ACHN (cell line): ENCODE data around the gene SIK3.

ENCODE experiments used
- DNase-seq: peaks from one replicate; pipeline ENCODE4 v3.0.0-alpha.2; 2015
- in situ Hi-C: cut with HindIII; loops from 2 replicates; pipeline ENCODE4 v1.10.0; 2017; ENCODE audit warnings: low sequenced_read_pairs, low pct_ligation_motif_present, low pct_unique_long_range_greater_than_20kb

Gene SIK3

GRCh38 chr11:116958246-116958645, 140.0 kb downstream of the SIK3 start:
- in situ Hi-C loops: no loop called here
- DNase-seq: no peak

DNA sequence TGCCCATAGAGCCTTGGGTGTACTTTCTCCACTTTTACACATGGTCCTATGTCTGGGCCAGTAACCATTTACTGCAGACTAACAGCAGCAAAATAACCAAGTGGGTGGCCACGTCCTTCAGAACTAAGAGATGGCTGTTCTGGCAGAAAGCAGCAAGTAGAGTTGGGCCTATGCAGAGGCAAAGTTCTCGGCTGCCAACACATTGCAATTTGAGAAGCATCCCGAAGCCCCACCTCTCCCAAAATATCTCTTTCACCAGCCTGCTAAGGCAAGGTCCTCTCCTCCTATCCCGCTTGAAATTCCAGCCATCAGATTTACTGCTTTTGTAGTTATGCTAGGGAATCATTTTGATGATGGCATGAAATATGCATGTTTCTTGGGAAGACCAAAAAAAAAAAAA, 142.3 kb downstream of the SIK3 start:
- DNase-seq: no peak

GRCh38 chr11:116955548-116955947, 142.7 kb downstream of the SIK3 start:
- no peak for DNase-seq
- in situ Hi-C loops: no loop called here

More for the DNA sequence above, 142.3 kb downstream of the SIK3 start:
- in situ Hi-C loops: no loop called here

- in situ Hi-C loops: no loop called here
- no peak for DNase-seq
Observed at GRCh38 chr11:116953530-116954285, 144.5 kb downstream of the SIK3 start.

DNA sequence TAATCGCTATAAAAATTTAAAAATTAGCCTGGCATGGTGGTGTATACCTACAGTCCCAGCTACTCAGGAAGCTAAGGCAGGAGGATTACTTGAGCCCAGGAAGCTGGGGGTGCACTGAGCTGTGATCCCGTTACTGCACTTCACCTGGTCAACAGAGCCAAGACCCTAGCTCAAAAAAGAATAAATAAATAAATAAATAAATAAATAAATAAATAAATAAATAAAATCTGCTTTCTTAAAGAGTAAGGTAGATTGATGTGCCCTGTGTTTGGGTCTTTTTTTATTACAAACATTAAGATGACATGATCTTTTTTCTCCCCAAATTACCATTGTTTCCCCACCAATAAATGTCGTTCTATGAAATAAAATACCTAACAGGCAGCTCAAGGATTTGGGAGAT, 146.5 kb downstream of the SIK3 start:
- DNase-seq: no peak
- in situ Hi-C loops: no loop called here

GRCh38 chr11:116950210-116950609, 148.0 kb downstream of the SIK3 start:
- DNase-seq: no peak
- in situ Hi-C loops: no loop called here

- DNase-seq: no peak
- in situ Hi-C loops: no loop called here
Observed at GRCh38 chr11:116948391-116948790, 149.8 kb downstream of the SIK3 start.

GRCh38 chr11:116946414-116946813, 151.8 kb downstream of the SIK3 start:
- in situ Hi-C loops: no loop called here

DNA sequence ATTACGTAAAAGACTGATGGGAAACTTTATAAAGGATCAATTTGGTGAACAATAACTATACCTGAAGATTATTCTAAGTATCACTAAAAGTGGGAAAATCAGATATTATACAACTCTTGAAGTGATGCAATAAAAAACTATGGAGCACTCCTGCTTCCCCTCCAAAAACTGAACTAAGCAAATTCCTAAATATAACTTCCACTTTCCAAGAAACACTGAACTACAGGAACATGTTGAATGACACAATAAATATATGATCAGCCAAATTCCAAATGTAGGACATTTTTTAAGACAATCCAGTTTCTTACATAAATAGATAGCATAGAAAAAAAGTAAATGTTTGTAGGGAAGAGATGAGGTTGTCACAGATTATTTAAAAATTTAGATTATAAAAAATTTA, 158.7 kb downstream of the SIK3 start:
- DNase-seq: no peak
- in situ Hi-C loops: no loop called here

More at GRCh38 chr11:116946414-116946813, 151.8 kb downstream of the SIK3 start:
- no peak for DNase-seq

GRCh38 chr11:116938471-116939070, 159.7 kb downstream of the SIK3 start:
- no peak for DNase-seq
- in situ Hi-C loops: no loop called here

DNA sequence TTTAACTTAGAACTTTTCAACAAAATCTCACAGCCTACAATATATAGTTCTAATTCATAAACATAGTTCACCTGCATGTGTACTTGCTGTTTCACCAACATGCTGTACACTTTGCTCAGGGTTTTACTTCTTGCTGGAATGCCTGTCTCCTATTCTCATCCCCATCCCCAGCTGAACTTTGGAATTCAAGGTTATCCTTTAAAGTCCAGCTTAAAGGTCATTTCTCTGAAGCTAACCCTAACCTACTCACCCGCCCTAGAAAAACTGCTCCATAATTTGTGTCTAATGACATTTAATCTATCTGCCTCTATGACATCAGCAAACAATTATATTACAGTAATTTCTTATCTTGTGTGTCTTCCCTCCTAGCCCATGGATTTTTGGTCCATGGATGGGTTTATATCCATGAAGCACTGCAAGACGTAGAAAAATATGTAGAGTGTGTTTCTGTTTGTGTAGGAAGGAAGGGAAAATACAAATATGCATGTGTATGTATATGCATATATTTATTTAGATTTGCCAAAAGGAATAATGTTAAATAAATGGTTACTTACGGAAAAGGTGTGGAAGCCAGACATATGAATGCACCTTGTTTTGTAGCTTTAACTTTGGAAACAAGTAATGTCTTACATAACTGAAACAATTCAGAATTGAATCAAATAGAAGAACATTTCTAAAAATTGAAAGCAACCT, 161.3 kb downstream of the SIK3 start:
- in situ Hi-C loops: no loop called here

DNA sequence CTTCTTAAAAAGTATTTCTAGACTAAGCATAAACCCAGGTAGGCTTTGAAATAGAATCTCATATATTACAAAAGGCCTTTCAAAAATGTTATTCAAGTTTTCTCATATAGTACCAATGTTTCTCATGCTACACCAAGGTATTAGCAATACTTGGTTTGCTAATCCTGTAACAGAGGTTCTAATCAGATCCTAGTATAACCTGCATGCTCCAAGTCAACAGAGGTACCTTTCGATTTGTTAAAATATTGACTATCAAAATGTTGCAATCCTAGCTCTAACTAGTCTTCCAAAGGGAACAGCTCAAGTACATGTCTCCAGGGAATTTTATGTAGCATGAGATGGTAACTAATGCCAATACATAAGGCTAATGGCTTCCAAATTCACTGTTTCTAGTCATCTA, 162.7 kb downstream of the SIK3 start:
- no peak for DNase-seq
- in situ Hi-C loops: no loop called here

More for the DNA sequence above, 161.3 kb downstream of the SIK3 start:
- no peak for DNase-seq

DNA sequence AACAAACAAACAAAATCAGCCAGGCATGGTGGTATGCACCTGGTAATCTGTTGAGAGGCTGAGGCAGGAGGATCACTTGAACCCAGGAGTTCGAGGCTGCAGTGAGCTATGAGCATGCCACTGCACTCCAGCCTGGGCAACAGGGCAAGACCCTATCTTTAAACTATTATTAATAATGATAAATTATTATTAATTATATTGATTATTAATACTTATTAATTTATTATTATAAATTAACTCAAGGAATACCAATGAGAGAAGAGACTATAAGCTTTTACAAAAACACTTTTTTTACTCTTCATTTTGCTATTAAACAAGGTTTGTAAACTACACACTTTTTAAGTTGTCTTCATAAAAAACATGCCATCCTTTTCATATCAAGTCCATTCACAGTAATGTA, 163.1 kb downstream of the SIK3 start:
- DNase-seq: no peak
- in situ Hi-C loops: no loop called here

DNA sequence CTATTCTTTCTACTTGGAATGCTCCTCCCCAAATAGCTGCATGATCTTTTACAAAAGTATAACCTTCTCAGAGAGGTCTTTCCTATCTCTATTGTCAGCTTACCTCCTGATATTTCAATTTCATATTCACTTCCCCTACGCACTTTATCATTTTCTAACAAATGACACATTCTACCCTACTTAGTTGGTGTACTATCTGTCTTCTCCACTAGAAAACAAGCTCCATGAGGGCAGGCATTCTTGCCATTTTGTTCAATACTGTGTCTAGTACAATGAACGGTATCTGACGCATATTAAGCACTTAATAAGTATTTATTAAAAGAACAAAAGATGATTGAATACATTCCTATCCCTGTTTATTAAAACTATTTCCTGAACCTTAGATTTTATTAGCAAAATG, 164.3 kb downstream of the SIK3 start:
- DNase-seq: no peak
- in situ Hi-C loops: no loop called here

- in situ Hi-C loops: no loop called here
- DNase-seq: no peak
Observed at GRCh38 chr11:116932181-116932580, 166.0 kb downstream of the SIK3 start.

DNA sequence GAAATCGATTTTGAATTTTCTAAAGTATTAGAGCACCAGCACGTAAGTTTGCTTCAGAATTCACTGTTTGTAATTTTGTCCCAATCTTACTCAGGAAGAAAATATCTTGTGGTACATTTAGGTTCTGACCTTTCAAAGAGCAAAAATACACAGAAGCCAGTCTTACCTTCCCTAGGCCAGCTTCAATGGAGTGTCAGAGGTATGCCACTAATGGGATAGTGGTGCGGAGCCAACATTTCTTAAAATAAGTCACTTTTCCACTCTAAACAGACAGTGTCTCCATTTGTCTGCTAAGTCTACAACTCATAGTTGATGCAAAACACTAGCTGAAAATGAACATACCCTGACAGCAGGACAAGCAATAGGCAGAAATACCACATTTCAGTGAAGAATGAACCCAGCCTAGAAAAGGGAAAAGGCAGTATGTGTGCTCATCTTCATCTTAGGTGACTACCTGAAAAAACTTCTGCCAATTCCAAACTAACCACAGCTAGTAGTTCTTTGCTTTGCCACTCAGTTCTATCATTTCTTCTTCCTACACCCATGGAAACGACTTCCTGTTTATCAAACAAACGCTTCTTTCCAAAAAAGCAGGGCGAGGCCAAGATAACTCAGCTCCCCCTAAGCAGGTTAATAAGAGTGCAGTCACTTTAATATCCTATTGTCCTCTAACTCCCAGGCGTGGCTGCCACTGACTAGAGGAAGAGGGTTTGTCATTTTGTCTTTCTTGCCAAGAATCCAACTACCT, 166.8 kb downstream of the SIK3 start:
- DNase-seq: no peak
- in situ Hi-C loops: no loop called here

DNA sequence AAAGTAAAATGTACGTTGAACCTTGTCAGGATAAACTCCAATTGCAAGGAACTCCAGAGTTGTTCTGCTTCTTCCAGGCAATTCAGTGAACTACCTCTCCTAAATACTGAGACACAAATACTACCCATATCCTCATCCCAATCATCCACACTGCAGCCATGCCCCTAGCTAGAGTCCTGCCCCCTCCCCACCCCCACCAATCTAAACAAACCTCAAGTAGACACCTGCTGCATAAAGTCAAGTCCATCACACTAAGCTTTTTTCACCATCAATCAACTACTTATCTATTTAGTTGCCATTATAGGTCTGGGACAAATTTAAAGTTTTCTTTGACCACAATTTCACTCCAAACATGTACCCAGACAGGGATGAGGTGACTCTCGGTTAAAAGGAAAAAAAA, 167.6 kb downstream of the SIK3 start:
- in situ Hi-C loops: no loop called here
- no peak for DNase-seq

- no peak for DNase-seq
- in situ Hi-C loops: no loop called here
Observed at GRCh38 chr11:116930177-116930576, 168.1 kb downstream of the SIK3 start.

- in situ Hi-C loops: no loop called here
- no peak for DNase-seq
Observed at GRCh38 chr11:116929414-116930090, 168.7 kb downstream of the SIK3 start.
